HG03039 (cell line): Measurements from ENCODE around the gene CNPY3.

ENCODE experiments used
- ATAC-seq: cut with Tn5 transposase; IDR thresholded peaks from one replicate; pipeline ENCODE4 v1.9.1; 2021; ENCODE audit warnings: mild to moderate bottlenecking, moderate library complexity; ENCODE audit not compliant: unreplicated experiment

The CNPY3 gene

GRCh38 chr6:42978839-42979522 is 49.7 kb downstream of the CNPY3 start, which contains the start of gene PEX6:
Gene PEX6 (minus strand): TSS chr6:42979181. CDS start chr6:42979150, 31 bp downstream.
- peak; percentile 86 for ATAC-seq

DNA sequence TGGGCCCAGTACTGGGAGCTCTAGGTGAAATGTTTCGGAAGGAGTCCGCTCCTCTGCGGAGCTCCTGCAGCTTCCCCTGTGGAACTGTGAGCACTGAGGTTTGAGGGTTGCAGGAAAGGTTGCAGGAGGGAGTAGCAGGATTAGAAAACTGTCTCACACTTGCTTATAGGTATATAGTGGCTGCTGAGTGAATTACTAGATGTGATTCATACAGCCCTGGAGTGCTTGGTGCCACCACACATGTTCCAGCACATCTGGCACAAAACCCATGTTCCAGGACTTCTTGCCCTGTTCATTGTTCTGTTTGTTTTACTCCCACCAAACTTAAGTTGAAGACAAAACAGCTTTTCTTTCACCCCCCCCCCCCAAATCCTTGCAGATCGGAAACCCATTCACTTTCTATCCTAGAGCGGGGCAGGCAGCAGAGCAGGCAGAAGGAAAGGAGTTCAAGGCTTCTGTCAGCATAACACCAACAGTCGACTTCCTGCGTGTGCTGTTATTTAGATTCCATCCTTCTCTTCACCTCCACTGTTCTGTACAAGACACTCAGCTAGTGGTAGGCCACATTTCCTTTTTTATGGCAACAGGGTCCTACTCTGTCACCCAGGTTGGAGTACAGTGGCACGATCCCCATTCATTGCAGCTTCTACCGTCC is 50.4 kb downstream of the CNPY3 start:
- ATAC-seq: no peak

DNA sequence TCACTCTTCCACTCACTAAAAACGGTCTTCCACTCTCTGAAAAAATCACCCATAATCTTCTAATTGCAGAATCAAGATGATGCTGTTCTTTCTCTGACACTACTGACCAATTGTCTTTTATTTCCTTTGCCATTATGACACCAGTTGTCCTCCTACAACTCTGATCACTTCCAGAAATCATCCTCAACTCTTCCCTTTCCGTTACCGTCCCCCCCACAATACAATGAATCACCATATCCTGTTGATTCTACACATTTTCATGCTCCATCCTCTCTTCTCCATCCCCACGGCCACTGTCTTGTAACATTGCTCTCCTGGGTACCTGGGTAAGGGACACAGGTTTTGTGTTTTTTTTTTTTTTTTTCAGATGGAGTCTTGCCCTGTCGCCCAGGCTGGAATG is 52.6 kb downstream of the CNPY3 start:
- no peak for ATAC-seq

- ATAC-seq: peak; percentile 83
Observed at GRCh38 chr6:42984001-42984923, 55.0 kb downstream of the CNPY3 start, which contains the start of gene PPP2R5D. Gene PPP2R5D (plus strand): TSS chr6:42984570. CDS start chr6:42984678, 108 bp downstream.

- ATAC-seq: no peak
Observed at GRCh38 chr6:42984924-42985475, 55.7 kb downstream of the CNPY3 start.

GRCh38 chr6:42987533-42988451 is 58.5 kb downstream of the CNPY3 start:
- ATAC-seq: no peak

- no peak for ATAC-seq
Observed at GRCh38 chr6:42988486-42989020, 59.3 kb downstream of the CNPY3 start.
